NT2/D1 (cell line): ENCODE measurements around the gene RIMBP2.

ENCODE experiments used
- SUZ12 ChIP-seq: IDR thresholded peaks from 2 replicates; pipeline ENCODE4 v1.6.1; 2011; ENCODE audit not compliant: insufficient read length, insufficient read depth; ENCODE audit errors: extremely low read depth
- YY1 ChIP-seq: IDR thresholded peaks from 2 replicates; pipeline ENCODE4 v1.6.1; 2011; ENCODE audit not compliant: insufficient read length, insufficient read depth
- ZNF274 ChIP-seq: IDR thresholded peaks from 2 replicates; pipeline ENCODE4 v1.6.1; 2011; ENCODE audit warnings: mild to moderate bottlenecking, low read depth, low read length

GRCh38 chr12:130401703-130402102 lies 314.4 kb downstream of the RIMBP2 start:
- TF ChIP-seq YY1 (no peak), SUZ12 (no peak), ZNF274 (no peak)
